GM23338 (cell line): ENCODE measurements around the gene SLX4IP. TPM values are rescaled to one million over a fixed set of nuclear protein-coding genes. Genes with fewer than 3 reads are reported as not detected.

Experiments
- ATAC-seq: fragments of 200-7000 bp; cut with Tn5 transposase; 3 replicates; pipeline ENCODE4 v1.9.1; 2020
- DNase-seq: peaks from one replicate; pipeline ENCODE4 v3.0.0-alpha.2; 2015; ENCODE audit warnings: low spot score
- H2AFZ ChIP-seq: fragments of 200-600 bp; sonication (generic); 2 replicates; pipeline ENCODE4 v1.8.0; 2016; ENCODE audit warnings: antibody characterized with exemption, mild to moderate bottlenecking, moderate library complexity
- H3F3A ChIP-seq: fragments of 200-600 bp; sonication (generic); replicated peaks from 2 replicates; pipeline ENCODE4 v1.8.0; 2017; ENCODE audit warnings: antibody characterized with exemption, mixed run types, low read depth
- H3K27ac ChIP-seq: fragments of 200-600 bp; sonication (generic); 2 replicates; pipeline ENCODE4 v1.6.1; 2016; ENCODE audit warnings: low read depth
- H3K27me3 ChIP-seq: fragments of 200-600 bp; sonication (generic); 2 replicates; pipeline ENCODE4 v1.8.0; 2016; ENCODE audit warnings: mild to moderate bottlenecking, mixed run types, moderate library complexity; ENCODE audit not compliant: insufficient read depth
- H3K36me3 ChIP-seq: fragments of 200-600 bp; sonication (generic); 2 replicates; pipeline ENCODE4 v1.8.0; 2016; ENCODE audit warnings: mild to moderate bottlenecking; ENCODE audit not compliant: insufficient read depth
- H3K4me1 ChIP-seq: fragments of 200-600 bp; sonication (generic); 2 replicates; pipeline ENCODE4 v1.8.0; 2016; ENCODE audit warnings: mild to moderate bottlenecking, moderate library complexity; ENCODE audit not compliant: insufficient read depth
- H3K4me2 ChIP-seq: fragments of 200-600 bp; sonication (generic); 2 replicates; pipeline ENCODE4 v1.7.1; 2017; ENCODE audit warnings: mixed run types
- H3K4me3 ChIP-seq: fragments of 200-600 bp; sonication (generic); 2 replicates; pipeline ENCODE4 v1.6.1; 2016; ENCODE audit warnings: mixed run types
- H3K79me2 ChIP-seq: fragments of 200-600 bp; sonication (generic); replicated peaks from 2 replicates; pipeline ENCODE4 v1.8.0; 2017; ENCODE audit warnings: mild to moderate bottlenecking; ENCODE audit not compliant: insufficient read depth
- H3K9me2 ChIP-seq: fragments of 200-600 bp; sonication (generic); 2 replicates; pipeline ENCODE4 v1.8.0; 2017; ENCODE audit not compliant: insufficient read depth
- H4K20me1 ChIP-seq: fragments of 200-600 bp; sonication (generic); replicated peaks from 2 replicates; pipeline ENCODE4 v1.8.0; 2017; ENCODE audit warnings: mild to moderate bottlenecking; ENCODE audit not compliant: insufficient read depth
- H3K27ac Mint-ChIP-seq: 2 replicates; pipeline ENCODE4 v1.8.0; 2020; ENCODE audit warnings: inconsistent platforms, mild to moderate bottlenecking, moderate library complexity, mixed read lengths
- H3K27me3 Mint-ChIP-seq: 3 replicates; pipeline ENCODE4 v1.8.0; 2022; ENCODE audit warnings: low read depth, mild to moderate bottlenecking, moderate library complexity, mixed read lengths, inconsistent platforms; ENCODE audit not compliant: insufficient read depth, poor library complexity
- H3K36me3 Mint-ChIP-seq: 3 replicates; pipeline ENCODE4 v1.8.0; 2021; ENCODE audit warnings: low read depth, mild to moderate bottlenecking, inconsistent platforms, moderate library complexity, mixed read lengths
- H3K4me1 Mint-ChIP-seq: 3 replicates; pipeline ENCODE4 v1.8.0; 2020; ENCODE audit warnings: mild to moderate bottlenecking, inconsistent platforms, mixed read lengths
- H3K4me3 Mint-ChIP-seq: 3 replicates; pipeline ENCODE4 v1.8.0; 2021; ENCODE audit warnings: moderate library complexity, mild to moderate bottlenecking, inconsistent platforms, mixed read lengths
- H3K9me3 Mint-ChIP-seq: 3 replicates; pipeline ENCODE4 v1.8.0; 2020; ENCODE audit warnings: moderate library complexity, mild to moderate bottlenecking, inconsistent platforms, mixed read lengths
- CREB1 ChIP-seq: fragments of 250-450 bp; sonication (Bioruptor Pico); IDR thresholded peaks from 2 replicates; pipeline ENCODE4 v1.5.0; 2020; ENCODE audit warnings: low read depth, mild to moderate bottlenecking, moderate library complexity
- EZH2 ChIP-seq: fragments of 200-600 bp; sonication (generic); IDR thresholded peaks from one replicate; pipeline ENCODE4 v1.8.0; 2017; ENCODE audit warnings: antibody characterized with exemption, mild to moderate bottlenecking, low read depth; ENCODE audit not compliant: unreplicated experiment
- EZH2phosphoT487 ChIP-seq: fragments of 200-600 bp; sonication (generic); IDR thresholded peaks from one replicate; pipeline ENCODE4 v1.8.1; 2018; ENCODE audit warnings: antibody characterized with exemption; ENCODE audit not compliant: unreplicated experiment
- JUNB ChIP-seq: IDR thresholded peaks from one replicate; pipeline ENCODE4 v1.6.1; 2016; ENCODE audit warnings: antibody characterized with exemption; ENCODE audit not compliant: unreplicated experiment
- NANOG ChIP-seq: IDR thresholded peaks from 2 replicates; pipeline ENCODE4 v1.6.1; 2016; ENCODE audit warnings: antibody characterized with exemption, borderline replicate concordance
- POLR2AphosphoS5 ChIP-seq: IDR thresholded peaks from 2 replicates; pipeline ENCODE4 v1.6.1; 2016; ENCODE audit warnings: antibody characterized with exemption, low read depth
- STAT1 ChIP-seq: IDR thresholded peaks from one replicate; pipeline ENCODE4 v1.6.1; 2016; ENCODE audit warnings: antibody characterized with exemption; ENCODE audit not compliant: unreplicated experiment
- ZNF114 ChIP-seq: fragments of 250-450 bp; sonication (Bioruptor Pico); IDR thresholded peaks from 2 replicates; pipeline ENCODE4 v1.5.0; 2020; ENCODE audit warnings: mild to moderate bottlenecking, moderate library complexity
- ZNF331 ChIP-seq: fragments of 250-450 bp; sonication (Bioruptor Pico); IDR thresholded peaks from 2 replicates; pipeline ENCODE4 v1.5.0; 2020; ENCODE audit warnings: low read depth, mild to moderate bottlenecking, moderate library complexity
- polyA plus RNA-seq: library from polyadenylated mRNA; unstranded; fragments of >200 nt; fragmentation: Nextera tagmentation; extraction: Ambion mirVana; gene quantifications from 2 replicates; pipeline ENCODE4 v1.2.1, GENCODE V29; 2016
- total RNA-seq: library from RNA; depleted of rRNA; stranded (reverse); fragments of >200 nt; shearing (Covaris generic); gene quantifications from 2 replicates; pipeline ENCODE4 v1.2.3, GENCODE V29; 2014
- TF ChIP-seq, protein P1 (sequence below): fragments of 250-450 bp; sonication (Bioruptor Pico); IDR thresholded peaks from 2 replicates; pipeline ENCODE4 v1.5.0; 2020; ENCODE audit warnings: mild to moderate bottlenecking, moderate library complexity
- TF ChIP-seq, protein P2 (sequence below): IDR thresholded peaks from one replicate; pipeline ENCODE4 v1.6.1; 2018; ENCODE audit warnings: antibody characterized with exemption; ENCODE audit not compliant: unreplicated experiment
- TF ChIP-seq, protein P3 (sequence below): IDR thresholded peaks from 2 replicates; pipeline ENCODE4 v1.6.1; 2016; ENCODE audit warnings: antibody characterized with exemption
- TF ChIP-seq, protein P4 (sequence below), 2 experiments: fragments of 200-600 bp in 1 of 2; sonication (generic) in 1 of 2; conservative IDR thresholded peaks; 2 replicates each; pipeline versions ENCODE4 v1.5.1 to v1.6.1; 2016 to 2017; ENCODE audit warnings: antibody characterized with exemption in 2 of 2, low read depth in 2 of 2, mild to moderate bottlenecking in 2 of 2, moderate library complexity in 1 of 2

The SLX4IP gene
- total and polyA plus RNA-seq, 2 experiments from 2014 or later, result 9.1 to 9.8 TPM

DNA sequence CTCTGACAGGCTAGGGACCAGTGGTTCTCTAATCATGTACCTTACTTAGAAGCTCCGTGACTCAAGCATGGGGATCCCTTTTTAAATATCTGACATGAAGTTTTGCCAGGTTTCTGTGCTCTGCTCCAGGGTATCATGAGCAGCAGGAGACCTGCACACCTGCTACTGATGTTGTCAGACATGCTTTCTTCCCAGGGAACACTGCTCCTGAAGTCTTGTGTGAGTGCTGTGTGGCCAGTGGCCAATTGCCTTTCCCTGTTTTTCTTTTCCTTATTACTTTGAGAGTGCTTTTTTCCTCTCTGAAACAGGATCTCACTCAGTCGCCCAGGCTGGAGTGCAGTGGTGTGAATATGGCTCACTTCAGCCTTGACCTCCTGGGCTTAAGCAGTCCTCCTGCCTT, 26.4 kb downstream of the SLX4IP start:
- DNase-seq, result no peak
- H3K27me3 Mint-ChIP-seq, result no peaks in the 10 kb centered on the region
- no peak for ATAC-seq
- no peak overlapping the region for H3K4me3 Mint-ChIP-seq
- H3K9me3 Mint-ChIP-seq, result peaks cover 17% of the 10 kb centered on the region
- peaks cover 41% of the 10 kb centered on the region for H3K36me3 Mint-ChIP-seq
- H3K4me3 ChIP-seq, result no peak overlapping the region
- no peak overlapping the region for H3K4me2 ChIP-seq
- TF ChIP-seq EZH2, result no peak
- TF ChIP-seq ZNF331 (CRISPR knock-in tag), result no peak
- no peak for TF ChIP-seq JUNB
- no peak for TF ChIP-seq EZH2phosphoT487
- no peak for TF ChIP-seq POLR2AphosphoS5
- TF ChIP-seq, protein P1, sequence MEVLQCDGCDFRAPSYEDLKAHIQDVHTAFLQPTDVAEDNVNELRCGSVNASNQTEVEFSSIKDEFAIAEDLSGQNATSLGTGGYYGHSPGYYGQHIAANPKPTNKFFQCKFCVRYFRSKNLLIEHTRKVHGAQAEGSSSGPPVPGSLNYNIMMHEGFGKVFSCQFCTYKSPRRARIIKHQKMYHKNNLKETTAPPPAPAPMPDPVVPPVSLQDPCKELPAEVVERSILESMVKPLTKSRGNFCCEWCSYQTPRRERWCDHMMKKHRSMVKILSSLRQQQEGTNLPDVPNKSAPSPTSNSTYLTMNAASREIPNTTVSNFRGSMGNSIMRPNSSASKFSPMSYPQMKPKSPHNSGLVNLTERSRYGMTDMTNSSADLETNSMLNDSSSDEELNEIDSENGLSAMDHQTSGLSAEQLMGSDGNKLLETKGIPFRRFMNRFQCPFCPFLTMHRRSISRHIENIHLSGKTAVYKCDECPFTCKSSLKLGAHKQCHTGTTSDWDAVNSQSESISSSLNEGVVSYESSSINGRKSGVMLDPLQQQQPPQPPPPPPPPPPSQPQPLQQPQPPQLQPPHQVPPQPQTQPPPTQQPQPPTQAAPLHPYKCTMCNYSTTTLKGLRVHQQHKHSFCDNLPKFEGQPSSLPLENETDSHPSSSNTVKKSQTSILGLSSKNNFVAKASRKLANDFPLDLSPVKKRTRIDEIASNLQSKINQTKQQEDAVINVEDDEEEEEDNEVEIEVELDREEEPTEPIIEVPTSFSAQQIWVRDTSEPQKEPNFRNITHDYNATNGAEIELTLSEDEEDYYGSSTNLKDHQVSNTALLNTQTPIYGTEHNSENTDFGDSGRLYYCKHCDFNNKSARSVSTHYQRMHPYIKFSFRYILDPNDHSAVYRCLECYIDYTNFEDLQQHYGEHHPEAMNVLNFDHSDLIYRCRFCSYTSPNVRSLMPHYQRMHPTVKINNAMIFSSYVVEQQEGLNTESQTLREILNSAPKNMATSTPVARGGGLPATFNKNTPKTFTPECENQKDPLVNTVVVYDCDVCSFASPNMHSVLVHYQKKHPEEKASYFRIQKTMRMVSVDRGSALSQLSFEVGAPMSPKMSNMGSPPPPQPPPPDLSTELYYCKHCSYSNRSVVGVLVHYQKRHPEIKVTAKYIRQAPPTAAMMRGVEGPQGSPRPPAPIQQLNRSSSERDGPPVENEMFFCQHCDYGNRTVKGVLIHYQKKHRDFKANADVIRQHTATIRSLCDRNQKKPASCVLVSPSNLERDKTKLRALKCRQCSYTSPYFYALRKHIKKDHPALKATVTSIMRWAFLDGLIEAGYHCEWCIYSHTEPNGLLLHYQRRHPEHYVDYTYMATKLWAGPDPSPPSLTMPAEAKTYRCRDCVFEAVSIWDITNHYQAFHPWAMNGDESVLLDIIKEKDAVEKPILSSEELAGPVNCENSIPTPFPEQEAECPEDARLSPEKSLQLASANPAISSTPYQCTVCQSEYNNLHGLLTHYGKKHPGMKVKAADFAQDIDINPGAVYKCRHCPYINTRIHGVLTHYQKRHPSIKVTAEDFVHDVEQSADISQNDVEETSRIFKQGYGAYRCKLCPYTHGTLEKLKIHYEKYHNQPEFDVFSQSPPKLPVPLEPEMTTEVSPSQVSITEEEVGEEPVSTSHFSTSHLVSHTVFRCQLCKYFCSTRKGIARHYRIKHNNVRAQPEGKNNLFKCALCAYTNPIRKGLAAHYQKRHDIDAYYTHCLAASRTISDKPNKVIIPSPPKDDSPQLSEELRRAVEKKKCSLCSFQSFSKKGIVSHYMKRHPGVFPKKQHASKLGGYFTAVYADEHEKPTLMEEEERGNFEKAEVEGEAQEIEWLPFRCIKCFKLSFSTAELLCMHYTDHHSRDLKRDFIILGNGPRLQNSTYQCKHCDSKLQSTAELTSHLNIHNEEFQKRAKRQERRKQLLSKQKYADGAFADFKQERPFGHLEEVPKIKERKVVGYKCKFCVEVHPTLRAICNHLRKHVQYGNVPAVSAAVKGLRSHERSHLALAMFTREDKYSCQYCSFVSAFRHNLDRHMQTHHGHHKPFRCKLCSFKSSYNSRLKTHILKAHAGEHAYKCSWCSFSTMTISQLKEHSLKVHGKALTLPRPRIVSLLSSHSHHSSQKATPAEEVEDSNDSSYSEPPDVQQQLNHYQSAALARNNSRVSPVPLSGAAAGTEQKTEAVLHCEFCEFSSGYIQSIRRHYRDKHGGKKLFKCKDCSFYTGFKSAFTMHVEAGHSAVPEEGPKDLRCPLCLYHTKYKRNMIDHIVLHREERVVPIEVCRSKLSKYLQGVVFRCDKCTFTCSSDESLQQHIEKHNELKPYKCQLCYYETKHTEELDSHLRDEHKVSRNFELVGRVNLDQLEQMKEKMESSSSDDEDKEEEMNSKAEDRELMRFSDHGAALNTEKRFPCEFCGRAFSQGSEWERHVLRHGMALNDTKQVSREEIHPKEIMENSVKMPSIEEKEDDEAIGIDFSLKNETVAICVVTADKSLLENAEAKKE (CRISPR knock-in tag), result no peak
- no peak for TF ChIP-seq STAT1
- no peak for TF ChIP-seq ZNF114 (CRISPR knock-in tag)
- TF ChIP-seq, protein P2, sequence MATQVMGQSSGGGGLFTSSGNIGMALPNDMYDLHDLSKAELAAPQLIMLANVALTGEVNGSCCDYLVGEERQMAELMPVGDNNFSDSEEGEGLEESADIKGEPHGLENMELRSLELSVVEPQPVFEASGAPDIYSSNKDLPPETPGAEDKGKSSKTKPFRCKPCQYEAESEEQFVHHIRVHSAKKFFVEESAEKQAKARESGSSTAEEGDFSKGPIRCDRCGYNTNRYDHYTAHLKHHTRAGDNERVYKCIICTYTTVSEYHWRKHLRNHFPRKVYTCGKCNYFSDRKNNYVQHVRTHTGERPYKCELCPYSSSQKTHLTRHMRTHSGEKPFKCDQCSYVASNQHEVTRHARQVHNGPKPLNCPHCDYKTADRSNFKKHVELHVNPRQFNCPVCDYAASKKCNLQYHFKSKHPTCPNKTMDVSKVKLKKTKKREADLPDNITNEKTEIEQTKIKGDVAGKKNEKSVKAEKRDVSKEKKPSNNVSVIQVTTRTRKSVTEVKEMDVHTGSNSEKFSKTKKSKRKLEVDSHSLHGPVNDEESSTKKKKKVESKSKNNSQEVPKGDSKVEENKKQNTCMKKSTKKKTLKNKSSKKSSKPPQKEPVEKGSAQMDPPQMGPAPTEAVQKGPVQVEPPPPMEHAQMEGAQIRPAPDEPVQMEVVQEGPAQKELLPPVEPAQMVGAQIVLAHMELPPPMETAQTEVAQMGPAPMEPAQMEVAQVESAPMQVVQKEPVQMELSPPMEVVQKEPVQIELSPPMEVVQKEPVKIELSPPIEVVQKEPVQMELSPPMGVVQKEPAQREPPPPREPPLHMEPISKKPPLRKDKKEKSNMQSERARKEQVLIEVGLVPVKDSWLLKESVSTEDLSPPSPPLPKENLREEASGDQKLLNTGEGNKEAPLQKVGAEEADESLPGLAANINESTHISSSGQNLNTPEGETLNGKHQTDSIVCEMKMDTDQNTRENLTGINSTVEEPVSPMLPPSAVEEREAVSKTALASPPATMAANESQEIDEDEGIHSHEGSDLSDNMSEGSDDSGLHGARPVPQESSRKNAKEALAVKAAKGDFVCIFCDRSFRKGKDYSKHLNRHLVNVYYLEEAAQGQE, result no peak
- TF ChIP-seq CREB1 (CRISPR knock-in tag), result no peak
- TF ChIP-seq, protein P3, sequence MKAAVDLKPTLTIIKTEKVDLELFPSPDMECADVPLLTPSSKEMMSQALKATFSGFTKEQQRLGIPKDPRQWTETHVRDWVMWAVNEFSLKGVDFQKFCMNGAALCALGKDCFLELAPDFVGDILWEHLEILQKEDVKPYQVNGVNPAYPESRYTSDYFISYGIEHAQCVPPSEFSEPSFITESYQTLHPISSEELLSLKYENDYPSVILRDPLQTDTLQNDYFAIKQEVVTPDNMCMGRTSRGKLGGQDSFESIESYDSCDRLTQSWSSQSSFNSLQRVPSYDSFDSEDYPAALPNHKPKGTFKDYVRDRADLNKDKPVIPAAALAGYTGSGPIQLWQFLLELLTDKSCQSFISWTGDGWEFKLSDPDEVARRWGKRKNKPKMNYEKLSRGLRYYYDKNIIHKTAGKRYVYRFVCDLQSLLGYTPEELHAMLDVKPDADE, result no peak
- TF ChIP-seq NANOG, result no peak
- TF ChIP-seq, protein P4, sequence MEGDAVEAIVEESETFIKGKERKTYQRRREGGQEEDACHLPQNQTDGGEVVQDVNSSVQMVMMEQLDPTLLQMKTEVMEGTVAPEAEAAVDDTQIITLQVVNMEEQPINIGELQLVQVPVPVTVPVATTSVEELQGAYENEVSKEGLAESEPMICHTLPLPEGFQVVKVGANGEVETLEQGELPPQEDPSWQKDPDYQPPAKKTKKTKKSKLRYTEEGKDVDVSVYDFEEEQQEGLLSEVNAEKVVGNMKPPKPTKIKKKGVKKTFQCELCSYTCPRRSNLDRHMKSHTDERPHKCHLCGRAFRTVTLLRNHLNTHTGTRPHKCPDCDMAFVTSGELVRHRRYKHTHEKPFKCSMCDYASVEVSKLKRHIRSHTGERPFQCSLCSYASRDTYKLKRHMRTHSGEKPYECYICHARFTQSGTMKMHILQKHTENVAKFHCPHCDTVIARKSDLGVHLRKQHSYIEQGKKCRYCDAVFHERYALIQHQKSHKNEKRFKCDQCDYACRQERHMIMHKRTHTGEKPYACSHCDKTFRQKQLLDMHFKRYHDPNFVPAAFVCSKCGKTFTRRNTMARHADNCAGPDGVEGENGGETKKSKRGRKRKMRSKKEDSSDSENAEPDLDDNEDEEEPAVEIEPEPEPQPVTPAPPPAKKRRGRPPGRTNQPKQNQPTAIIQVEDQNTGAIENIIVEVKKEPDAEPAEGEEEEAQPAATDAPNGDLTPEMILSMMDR (conservative IDR thresholded peaks at IDR 0.05; ENCODE audit: low read depth in 2 of 2), result no peak
- no peaks in the 10 kb centered on the region for H4K20me1 ChIP-seq
- no peaks in the 10 kb centered on the region for H3K36me3 ChIP-seq
- no peak overlapping the region for H2AFZ ChIP-seq
- peaks cover 36% of the 10 kb centered on the region for H3K79me2 ChIP-seq
- peaks cover 18% of the 10 kb centered on the region for H3K4me1 ChIP-seq
- H3K27ac Mint-ChIP-seq, result no peak overlapping the region
- no peak overlapping the region for H3K27ac ChIP-seq
- H3K27me3 ChIP-seq, result no peaks in the 10 kb centered on the region
- no peaks in the 10 kb centered on the region for H3K9me2 ChIP-seq
- peaks cover 29% of the 10 kb centered on the region for H3K4me1 Mint-ChIP-seq
- no peaks in the 10 kb centered on the region for H3F3A ChIP-seq
